CD4-positive, alpha-beta T cell treated with Interleukin-21 for 1 hour (primary cell): ENCODE measurements around the gene PATE2.

Experiments
- DNase-seq: peaks from one replicate; pipeline ENCODE4 v3.0.0-alpha.2; 2020

The PATE2 gene

DNA sequence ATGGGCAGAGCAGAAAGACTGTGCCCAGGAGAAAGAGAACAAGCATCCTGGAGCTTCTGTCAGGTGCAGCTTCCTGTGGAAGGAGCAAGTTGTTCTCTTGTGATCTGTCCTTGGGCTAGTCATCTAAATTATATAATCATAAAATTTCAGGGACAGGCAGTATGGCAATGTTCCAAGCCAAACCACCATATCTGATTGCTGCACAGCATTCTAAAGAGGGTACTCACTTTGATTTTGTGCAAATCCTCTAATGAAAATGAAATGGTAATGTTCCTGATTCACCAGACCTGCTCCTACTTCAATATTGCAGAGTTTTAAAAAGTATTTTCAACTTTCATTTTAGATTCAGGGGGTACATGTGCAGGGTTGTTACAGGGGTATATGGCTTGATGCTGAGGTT, at the start of gene PATE2:
Gene PATE2 (minus strand): TSS at position 101 of the 400 bp plus-strand sequence. CDS start 55 bp downstream, at position 46.
- no peak for DNase-seq

DNA sequence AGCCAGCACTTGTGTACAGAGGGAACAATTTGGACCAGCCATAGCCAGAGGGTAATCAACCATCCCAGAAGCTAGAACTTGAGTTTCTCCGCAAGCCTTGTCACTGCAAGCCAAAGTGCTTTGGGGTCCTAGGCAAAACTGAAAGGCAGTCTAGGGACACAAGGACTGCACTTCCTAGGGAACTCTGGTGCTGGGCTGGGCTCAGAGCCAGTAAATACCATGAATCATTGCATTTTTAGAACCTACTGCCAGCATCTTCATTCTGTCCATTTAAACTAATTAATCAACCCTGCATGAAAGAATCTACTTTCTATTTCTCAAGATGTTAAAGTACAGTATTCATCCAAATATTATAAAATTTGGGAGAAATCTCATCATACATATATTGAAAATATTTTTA, 29.3 kb upstream of the PATE2 start:
- DNase-seq = no peak

GRCh38 chr11:125802387-125802786, 23.8 kb upstream of the PATE2 start:
- no peak for DNase-seq

DNA sequence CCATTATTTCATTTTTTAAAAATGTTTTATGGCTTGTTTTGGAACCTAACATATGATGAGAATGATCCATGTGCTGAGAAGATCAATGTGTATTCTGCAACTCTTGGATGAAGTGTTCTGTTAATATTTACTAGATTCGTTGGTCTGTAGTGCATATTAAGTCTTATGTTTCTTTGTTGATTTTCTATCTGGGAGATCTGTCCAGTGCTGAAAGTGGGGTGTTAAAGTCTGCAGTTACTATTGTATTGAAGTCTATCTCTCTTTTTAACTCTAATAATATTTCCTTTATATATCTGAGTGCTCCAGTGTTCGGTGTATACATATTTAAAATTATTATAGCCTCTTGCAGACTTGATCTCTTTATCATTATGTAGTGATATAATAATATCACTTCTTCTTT, 21.2 kb upstream of the PATE2 start:
- no peak for DNase-seq

GRCh38 chr11:125797641-125798040, 19.0 kb upstream of the PATE2 start:
- DNase-seq = no peak

DNA sequence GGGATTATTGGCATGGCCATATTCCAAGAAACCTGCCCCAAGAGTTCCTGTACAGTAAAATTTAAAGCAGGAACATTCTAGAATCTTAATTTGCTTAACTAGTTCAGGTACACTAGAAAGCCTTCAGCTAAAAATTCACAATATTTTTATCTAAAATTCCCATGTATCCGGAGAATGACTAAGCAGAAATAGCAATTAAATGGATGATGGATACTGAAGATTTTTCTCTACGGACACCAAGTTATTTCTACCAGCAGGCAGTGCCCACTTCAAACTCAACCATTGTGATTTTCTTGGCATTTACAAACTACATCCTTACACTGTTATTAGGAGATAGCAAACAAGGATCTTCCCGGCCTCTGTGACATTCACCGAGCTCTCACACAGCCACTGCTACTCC, 12.2 kb upstream of the PATE2 start:
- no peak for DNase-seq

- DNase-seq = no peak
Observed at GRCh38 chr11:125787827-125788226, 9.2 kb upstream of the PATE2 start, which contains the start of gene PATE3. PATE3 (plus strand) TSS chr11:125788127; CDS start chr11:125788152, 25 bp downstream.

DNA sequence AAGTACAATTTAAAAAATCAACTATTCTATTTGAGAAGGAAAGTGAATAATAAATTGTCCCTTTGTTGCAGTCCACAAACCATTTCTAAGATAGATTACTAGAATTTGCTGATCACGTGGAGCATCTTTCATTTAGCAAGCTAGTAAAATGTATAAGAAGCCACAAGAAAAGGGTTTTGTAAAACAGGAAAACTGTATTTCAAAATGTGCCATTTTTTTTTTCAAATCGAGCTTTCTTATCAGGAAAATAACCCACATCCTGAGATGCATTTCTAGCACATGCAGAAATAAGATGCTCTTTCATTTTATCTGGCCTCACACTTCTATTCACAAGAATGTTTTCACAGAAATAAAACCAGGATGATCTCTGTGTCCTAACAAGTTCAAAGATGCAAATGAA, 6.0 kb upstream of the PATE2 start:
- no peak for DNase-seq

DNA sequence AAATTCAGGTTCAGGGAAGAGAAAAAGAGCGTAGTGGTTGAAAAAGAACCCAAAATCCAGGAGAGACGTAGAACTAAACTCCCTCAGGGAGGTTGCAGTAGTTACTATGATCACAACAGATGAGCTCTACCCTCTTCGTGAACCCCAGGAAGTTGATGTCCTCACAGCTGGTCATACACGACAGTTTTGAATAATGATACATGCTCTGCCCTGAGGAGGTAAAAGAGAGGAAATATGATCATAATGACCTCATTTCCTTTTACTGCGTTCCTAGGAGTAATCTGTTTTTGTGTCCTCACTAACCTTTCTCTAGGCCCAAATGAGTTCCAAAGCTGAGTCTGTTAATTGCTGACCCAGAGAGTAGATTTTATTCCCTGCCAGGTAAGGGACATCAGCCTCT, 1.3 kb downstream of the PATE2 start:
- DNase-seq = no peak

- DNase-seq = no peak
Observed at GRCh38 chr11:125773516-125773915, 5.1 kb downstream of the PATE2 start.

DNA sequence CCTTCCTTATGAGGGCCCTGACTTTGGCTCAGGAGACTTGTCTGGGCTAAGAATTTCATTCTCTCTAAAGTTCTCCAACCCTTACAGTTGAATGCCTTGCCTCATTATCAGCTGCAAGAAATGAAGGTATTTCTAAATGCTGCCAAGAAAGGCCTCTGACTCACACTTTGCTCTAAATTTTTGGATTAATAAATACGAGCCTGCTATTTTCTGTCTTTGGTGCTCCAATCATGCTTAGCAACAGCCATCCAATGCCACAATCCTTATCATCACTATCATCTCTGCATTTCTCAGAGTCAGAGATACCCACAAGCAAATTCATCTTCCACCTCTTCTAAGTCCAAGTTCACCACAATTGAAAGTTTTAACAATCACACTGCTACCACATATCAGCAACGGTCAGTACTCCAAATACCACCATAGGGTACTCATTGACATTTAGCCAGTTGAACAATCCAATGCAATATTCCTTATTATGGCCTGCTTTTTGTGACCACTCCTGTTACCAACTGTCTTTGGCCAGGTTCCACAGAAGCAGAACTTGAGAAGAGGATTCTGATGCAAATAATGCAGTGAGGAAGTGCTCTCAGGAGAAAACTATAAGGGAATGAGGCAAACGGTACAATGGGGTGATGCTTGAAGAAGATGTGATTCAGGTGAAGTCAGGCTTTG, 5.7 kb downstream of the PATE2 start:
- DNase-seq = no peak

DNA sequence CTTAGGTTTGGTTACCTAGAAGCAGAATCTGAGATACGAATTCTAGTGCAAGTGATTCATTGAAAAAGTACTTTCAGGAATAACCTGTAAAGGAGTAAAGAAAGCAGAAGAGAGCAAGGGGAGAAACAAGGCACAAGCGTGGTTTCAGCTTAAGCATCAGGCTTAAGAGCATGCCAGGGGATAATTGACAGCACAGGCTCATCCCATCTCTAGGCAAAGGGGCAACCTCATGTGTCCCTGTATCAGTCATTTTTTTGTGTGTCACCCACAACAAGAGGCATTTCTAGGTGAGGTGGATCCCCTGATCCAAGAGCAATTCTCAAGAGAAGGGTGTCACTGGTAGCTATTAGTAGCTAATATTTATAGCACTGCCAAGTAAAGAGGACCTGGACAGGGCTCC, 8.0 kb downstream of the PATE2 start:
- DNase-seq = no peak

DNA sequence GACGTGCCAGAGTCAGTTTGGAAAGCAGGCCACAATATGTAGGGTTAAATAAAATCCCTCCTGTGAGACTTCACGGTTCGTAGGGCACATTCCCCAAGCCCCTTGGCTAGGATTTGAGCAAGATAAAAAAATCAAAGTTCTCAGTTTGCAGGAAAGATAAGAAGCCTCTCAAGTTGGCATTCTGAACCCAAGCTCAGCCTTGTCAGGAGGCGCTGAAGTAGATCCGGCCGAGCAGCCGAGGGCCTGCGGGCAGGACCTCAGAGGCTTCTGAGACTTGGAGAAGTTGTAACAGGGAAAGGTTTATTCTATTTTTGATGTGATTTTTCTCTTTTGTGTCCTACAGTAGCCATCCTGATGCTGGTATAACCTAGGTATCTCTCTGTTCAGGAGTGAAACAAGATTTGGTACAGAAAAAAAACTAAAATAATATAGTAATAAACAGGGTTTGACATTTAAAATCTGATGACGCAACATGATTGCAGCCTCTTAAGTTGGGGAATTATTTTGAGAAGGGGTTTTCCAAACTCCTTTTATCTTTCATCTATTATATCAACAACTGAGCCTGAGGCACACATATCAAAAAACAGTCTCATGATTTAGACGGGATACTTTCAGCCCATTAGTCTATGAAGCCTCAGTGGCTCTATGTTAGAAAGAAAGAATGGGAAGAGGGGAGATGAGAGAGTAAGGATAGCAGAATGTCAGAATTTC, 10.1 kb downstream of the PATE2 start:
- DNase-seq = no peak

- no peak for DNase-seq
Observed at GRCh38 chr11:125766251-125766650, 12.4 kb downstream of the PATE2 start.

GRCh38 chr11:125763483-125763882, 15.1 kb downstream of the PATE2 start:
- no peak for DNase-seq

GRCh38 chr11:125762445-125762844, 16.2 kb downstream of the PATE2 start:
- DNase-seq = no peak

GRCh38 chr11:125756050-125756449, 22.6 kb downstream of the PATE2 start:
- DNase-seq = no peak

DNA sequence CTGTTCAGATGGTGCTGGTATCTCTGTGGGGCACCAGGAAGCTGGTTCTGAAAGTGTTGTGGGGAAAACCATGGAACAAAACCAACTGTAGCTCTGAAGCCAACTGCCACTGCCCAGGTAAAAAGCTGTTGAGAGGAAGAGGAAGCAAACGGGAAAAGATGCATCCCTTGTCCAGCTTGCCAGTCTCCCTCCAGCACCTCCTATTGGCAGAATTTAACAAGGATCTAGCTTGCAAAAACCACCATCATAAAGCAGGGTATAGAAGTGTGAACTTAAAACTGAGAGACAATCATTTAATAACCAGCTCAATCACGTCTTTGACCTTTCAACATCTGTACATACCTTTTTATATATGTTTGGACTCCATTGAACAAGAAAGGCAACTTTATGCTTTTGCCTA, 28.0 kb downstream of the PATE2 start:
- no peak for DNase-seq

DNA sequence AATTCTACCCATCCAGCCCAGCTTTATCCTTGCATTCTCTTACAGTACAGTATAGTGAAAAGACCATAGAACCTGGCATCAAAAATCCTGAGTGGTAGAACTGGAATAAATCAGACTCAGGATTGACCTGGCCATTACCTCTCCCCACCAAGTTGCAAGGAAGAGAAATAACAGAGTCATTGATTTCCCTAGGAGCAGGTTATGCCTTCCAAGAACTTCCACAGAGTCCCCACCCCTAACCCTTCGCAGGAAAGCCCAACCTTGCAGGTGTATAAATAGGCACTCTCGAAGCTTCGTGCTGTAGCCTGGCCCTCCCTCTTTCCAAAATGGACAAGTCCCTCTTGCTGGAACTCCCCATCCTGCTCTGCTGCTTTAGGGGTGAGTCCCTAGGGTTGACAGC, 32.6 kb downstream of the PATE2 start, which contains the start of gene PATE1:
Gene PATE1 (plus strand): TSS at position 301 of the 400 bp plus-strand sequence. CDS start 26 bp downstream, at position 327.
- DNase-seq = no peak

- no peak for DNase-seq
Observed at GRCh38 chr11:125743681-125744080, 34.9 kb downstream of the PATE2 start.

DNA sequence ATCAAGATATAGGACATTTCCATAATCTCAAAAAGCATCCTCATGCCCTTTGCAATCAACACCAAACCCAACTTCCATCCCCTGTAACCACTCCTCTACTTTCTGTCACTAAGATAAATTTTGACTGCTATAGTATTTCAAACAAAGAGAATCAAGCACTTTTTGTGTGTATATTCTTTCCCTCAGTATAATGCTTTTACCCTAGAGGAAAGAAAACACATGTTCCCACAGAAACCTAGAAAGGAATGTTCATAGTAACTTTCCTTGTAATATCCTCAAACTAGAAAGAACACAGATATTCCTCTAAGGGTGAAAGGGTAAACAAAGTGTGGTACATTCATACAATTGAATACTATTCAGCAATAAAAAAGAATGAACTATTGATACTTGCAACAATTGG, 38.0 kb downstream of the PATE2 start:
- DNase-seq = no peak

DNA sequence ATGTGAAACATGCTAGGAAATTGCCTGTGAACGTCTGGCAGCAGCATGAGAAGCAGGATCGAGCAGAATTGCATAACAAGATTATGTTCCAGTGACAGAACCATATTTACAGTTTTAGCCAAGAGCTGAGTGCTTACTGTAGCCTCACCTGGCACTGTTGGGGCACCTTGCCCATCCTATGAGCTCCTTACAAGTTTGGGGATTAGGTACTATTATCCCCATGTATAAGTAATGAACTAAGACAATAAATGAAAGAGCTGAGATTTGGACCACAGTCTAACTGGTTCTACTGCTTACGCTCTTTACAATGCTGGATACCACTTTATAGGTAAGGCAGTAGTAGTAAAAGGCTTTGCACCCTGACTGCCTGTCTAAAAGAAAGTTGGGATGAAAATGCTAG, 49.7 kb downstream of the PATE2 start:
- no peak for DNase-seq
